WTC11 (cell line): ENCODE measurements around the gene MLN.

Experiments used
- E2F4 ChIP-seq: sonication (generic); formaldehyde crosslinking; IDR thresholded peaks from 2 replicates; pipeline ENCODE4 v1.8.1; 2022; ENCODE audit warnings: low read depth, mild to moderate bottlenecking, moderate library complexity, missing genetic modification reagents, borderline replicate concordance
- E2F5 ChIP-seq: sonication (generic); formaldehyde crosslinking; IDR thresholded peaks from 2 replicates; pipeline ENCODE4 v1.8.1; 2022; ENCODE audit warnings: mild to moderate bottlenecking, moderate library complexity, missing genetic modification reagents
- ERG ChIP-seq: fragments of 250-450 bp; sonication (Bioruptor Pico); IDR thresholded peaks from 2 replicates; pipeline ENCODE4 v1.8.0; 2021; ENCODE audit warnings: mild to moderate bottlenecking
- HMGXB4 ChIP-seq: sonication (generic); formaldehyde crosslinking; IDR thresholded peaks from 2 replicates; pipeline ENCODE4 v1.8.1; 2023; ENCODE audit warnings: mild to moderate bottlenecking, moderate library complexity, missing genetic modification reagents
- NR1H2 ChIP-seq: sonication (generic); formaldehyde crosslinking; IDR thresholded peaks from 2 replicates; pipeline ENCODE4 v1.9.0; 2021; ENCODE audit warnings: mild to moderate bottlenecking, moderate library complexity, missing genetic modification reagents
- USF2 ChIP-seq: sonication (generic); formaldehyde crosslinking; IDR thresholded peaks from 2 replicates; pipeline ENCODE4 v1.8.1; 2023; ENCODE audit warnings: mild to moderate bottlenecking, missing genetic modification reagents, moderate library complexity
- ZNF232 ChIP-seq: sonication (generic); formaldehyde crosslinking; IDR thresholded peaks from 2 replicates; pipeline ENCODE4 v1.8.0; 2022; ENCODE audit warnings: mild to moderate bottlenecking, missing genetic modification reagents
- ZNF263 ChIP-seq: sonication (generic); formaldehyde crosslinking; IDR thresholded peaks from 2 replicates; pipeline ENCODE4 v1.8.1; 2022; ENCODE audit warnings: low read depth, mild to moderate bottlenecking, moderate library complexity, missing genetic modification reagents

- TF ChIP-seq ZNF232 (CRISPR knock-in tag) (no peak), NR1H2 (CRISPR knock-in tag) (no peak), ZNF263 (CRISPR knock-in tag) (no peak), HMGXB4 (CRISPR knock-in tag) (no peak), E2F4 (no peak), ERG (CRISPR knock-in tag) (no peak), E2F5 (CRISPR knock-in tag) (no peak), USF2 (CRISPR knock-in tag) (no peak)
Measured at GRCh38 chr6:33770833-33771145, 33.0 kb downstream of the MLN start.
